GM13977 (cell line): ENCODE data around the gene CLPSL2.

Source experiments
- DNase-seq: peaks from one replicate; pipeline ENCODE4 v3.0.0; 2012; ENCODE audit warnings: low spot score
- CTCF ChIP-seq: IDR thresholded peaks from 2 replicates; pipeline ENCODE4 v1.5.1; 2012; ENCODE audit warnings: mild to moderate bottlenecking, control low read depth; ENCODE audit not compliant: insufficient read depth; ENCODE audit errors: extremely low read depth, missing control alignments
- in situ Hi-C: fragments of 300-500 bp; cut with MboI; formaldehyde crosslinking; loops from one replicate; pipeline ENCODE4 v1.12.0; 2022; ENCODE audit warnings: low sequenced_read_pairs, low pct_unique_long_range_greater_than_20kb, mixed read lengths, inconsistent platforms; ENCODE audit not compliant: unreplicated experiment

The CLPSL2 gene

GRCh38 chr6:35776364-35777215, at the start of gene CLPSL2:
TSS of gene CLPSL2 (plus strand) at chr6:35776598. CDS start at chr6:35776619, 21 bp downstream.
- no peak for TF ChIP-seq CTCF
- no peak for DNase-seq
- in situ Hi-C loops: no loop called here

- in situ Hi-C loops: no loop called here
- no peak for TF ChIP-seq CTCF
- DNase-seq: peak; percentile 54
Observed at GRCh38 chr6:35727231-35727934, 49.0 kb upstream of the CLPSL2 start.

- TF ChIP-seq CTCF: peak; percentile 20
- in situ Hi-C loops: no loop called here
- peak; percentile 91 for DNase-seq
Observed at GRCh38 chr6:35727935-35728682, 48.3 kb upstream of the CLPSL2 start.

GRCh38 chr6:35728683-35729678, 47.4 kb upstream of the CLPSL2 start:
- TF ChIP-seq CTCF: peak; percentile 20
- in situ Hi-C loops: no loop called here
- no peak for DNase-seq

GRCh38 chr6:35729722-35730121, 46.7 kb upstream of the CLPSL2 start:
- no peak for DNase-seq
- in situ Hi-C loops: no loop called here

More at GRCh38 chr6:35729722-35730121, 46.7 kb upstream of the CLPSL2 start:
- TF ChIP-seq CTCF: no peak
